Measurements from ENCODE around the gene IPPK. TPM values are rescaled to one million over a fixed set of nuclear protein-coding genes. Genes with fewer than 3 reads are reported as not detected.

Gene IPPK
- total and polyA plus RNA-seq, 10 donors: 6.1 to 14.6 (median 11.5) TPM

DNA sequence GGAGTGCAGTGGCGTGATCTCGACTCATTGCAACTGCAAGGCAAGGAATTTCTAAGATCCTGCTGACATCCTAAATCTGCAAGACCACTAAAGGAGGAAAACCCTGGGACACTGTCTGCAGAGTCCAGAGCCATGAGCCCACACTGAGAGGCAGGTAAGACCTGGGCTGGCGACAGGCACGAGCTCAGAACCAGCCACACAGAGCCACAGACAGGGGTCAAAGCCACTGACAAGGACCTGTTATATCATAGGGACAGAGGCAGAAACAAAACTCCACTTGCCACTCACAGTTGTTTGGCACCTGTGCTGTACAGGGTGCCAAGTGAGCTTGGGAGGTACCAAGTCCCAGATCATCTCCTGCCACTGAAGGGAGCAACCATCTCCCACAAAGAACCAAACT, 34.2 kb downstream of the IPPK start:
- Histone ChIP-seq H3K9me3 (no peaks in the 10 kb centered on the region), H3K27ac (no peak overlapping the region)

DNA sequence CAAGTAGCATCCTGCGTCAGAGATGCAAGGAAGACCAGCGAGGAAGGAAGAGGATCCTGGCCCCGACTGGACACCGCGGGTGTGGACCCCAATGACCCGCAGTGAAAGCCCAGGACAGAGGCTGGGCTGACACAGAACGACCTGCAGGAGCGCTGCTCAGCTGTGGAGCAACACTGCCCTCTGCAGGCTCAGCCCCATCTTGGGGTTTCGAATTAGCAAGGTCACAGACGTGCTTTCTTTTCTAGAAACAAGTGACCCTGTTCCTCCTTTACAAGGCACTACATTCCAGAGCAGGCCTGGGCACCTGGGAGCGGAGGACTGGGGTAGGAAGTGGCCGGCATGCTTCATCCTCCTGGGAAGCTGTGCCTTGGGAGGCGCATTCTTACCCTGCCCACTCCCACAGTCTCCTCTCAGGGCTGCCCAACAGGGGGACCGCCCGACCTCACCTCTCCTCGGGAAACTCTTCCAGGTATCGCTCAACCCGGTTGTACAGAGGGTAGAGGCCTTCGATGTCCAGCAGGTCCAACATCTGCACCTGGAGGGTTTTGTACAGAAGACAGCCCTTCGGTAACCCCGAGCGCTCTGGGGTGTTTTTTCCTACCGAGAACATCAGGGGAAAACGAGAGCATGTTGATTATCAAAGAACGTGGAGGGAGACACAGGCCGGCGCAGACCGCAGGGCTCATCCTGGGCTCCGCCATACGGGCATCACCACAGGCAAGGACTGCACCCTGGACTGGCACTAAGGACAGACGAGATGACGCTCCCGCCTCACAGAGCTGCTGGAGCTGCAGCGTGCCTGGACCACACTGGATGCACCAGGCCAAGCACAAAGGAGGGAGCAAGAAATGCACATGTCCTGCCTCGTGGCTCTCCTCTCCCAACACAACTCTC, 35.0 kb downstream of the IPPK start:
- no peaks in the 10 kb centered on the region for H3K9me3 ChIP-seq
- intact Hi-C loops (cut with DNase I; ENCODE audit: low total_unique reads): no loop called here
- no peak for TF ChIP-seq POLR2A (IDR thresholded peaks at IDR 0.05)
- TF ChIP-seq POLR2AphosphoS5 (IDR thresholded peaks at IDR 0.05): peak in 2 of 3 donors; percentile 36 to 44
- TF ChIP-seq, protein P1, sequence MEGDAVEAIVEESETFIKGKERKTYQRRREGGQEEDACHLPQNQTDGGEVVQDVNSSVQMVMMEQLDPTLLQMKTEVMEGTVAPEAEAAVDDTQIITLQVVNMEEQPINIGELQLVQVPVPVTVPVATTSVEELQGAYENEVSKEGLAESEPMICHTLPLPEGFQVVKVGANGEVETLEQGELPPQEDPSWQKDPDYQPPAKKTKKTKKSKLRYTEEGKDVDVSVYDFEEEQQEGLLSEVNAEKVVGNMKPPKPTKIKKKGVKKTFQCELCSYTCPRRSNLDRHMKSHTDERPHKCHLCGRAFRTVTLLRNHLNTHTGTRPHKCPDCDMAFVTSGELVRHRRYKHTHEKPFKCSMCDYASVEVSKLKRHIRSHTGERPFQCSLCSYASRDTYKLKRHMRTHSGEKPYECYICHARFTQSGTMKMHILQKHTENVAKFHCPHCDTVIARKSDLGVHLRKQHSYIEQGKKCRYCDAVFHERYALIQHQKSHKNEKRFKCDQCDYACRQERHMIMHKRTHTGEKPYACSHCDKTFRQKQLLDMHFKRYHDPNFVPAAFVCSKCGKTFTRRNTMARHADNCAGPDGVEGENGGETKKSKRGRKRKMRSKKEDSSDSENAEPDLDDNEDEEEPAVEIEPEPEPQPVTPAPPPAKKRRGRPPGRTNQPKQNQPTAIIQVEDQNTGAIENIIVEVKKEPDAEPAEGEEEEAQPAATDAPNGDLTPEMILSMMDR (IDR thresholded peaks at IDR 0.05 in 8 of 11, conservative IDR thresholded peaks at IDR 0.05 in 3 of 11): peak; percentile 55 to 87 (median 77)
- 71 to 80% (median 76%) methylated on average over 30 to 35 of the region's 35 CpGs for WGBS, 5 donors
- peak; percentile 87 for DNase-seq
- H3K27ac ChIP-seq: no peak overlapping the region
- H3K27me3 ChIP-seq (replicated peaks in 1 of 7): no peaks in the 10 kb centered on the region
- H3K4me3 ChIP-seq: no peak overlapping the region
- peaks cover 0 to 8% (median 3%) of the 10 kb centered on the region in 6 donors for H3K4me1 ChIP-seq
- peaks cover 0 to 100% (median 85%) of the 10 kb centered on the region in 6 donors for H3K36me3 ChIP-seq

More for the DNA sequence above, 34.2 kb downstream of the IPPK start:
- 88 to 97% (median 95%) methylated on average over 4 of the region's 4 CpGs for WGBS, 5 donors
- DNase-seq: peak; percentile 28
- Histone ChIP-seq H3K4me1 (peaks cover 0 to 8% (median 3%) of the 10 kb centered on the region in 6 donors), H3K36me3 (peaks cover 2 to 100% (median 91%) of the 10 kb centered on the region in 6 donors), H3K4me3 (no peak overlapping the region), H3K27me3 (replicated peaks in 1 of 7) (no peaks in the 10 kb centered on the region)
- TF ChIP-seq POLR2AphosphoS5 (IDR thresholded peaks at IDR 0.05) (no peak), POLR2A (IDR thresholded peaks at IDR 0.05) (no peak)
- TF ChIP-seq, protein P1 (IDR thresholded peaks at IDR 0.05 in 8 of 11, conservative IDR thresholded peaks at IDR 0.05 in 3 of 11): no peak
- intact Hi-C loops (cut with DNase I; ENCODE audit: low total_unique reads): no loop called here

DNA sequence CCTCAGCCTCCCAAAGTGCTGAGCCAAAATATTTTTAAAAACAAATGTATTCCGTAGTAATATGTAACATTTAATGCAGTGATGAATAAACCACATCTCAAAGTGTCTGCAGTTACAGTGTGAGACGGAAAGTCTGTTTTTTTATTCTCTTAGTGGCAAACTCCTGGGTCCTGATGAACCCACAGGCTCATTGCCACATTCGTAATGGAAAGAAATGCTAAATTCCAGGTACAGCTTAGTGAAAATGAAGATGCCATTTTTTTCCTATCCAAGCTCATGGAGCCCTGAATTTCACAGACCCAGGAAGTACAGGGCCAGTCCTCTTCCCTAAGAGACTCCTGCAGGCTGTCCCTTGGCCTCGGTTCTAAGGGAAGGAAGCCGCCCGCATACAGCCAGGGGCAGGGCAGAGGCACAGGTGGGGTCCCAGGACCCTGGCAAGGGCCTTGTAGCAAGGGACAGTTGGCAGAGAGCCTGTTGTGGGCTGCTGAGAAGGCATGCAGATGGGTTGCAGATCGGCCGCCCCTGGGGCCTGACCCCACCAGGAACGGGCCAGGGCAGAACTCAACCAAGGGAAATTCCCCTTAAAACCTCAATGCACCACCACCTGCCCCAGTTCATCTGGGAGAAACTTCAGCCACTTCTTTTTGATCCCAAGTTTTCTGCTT, 36.2 kb downstream of the IPPK start:
- Histone ChIP-seq H3K36me3 (peaks cover 0 to 100% (median 77%) of the 10 kb centered on the region in 6 donors), H3K27ac (no peak overlapping the region), H3K4me1 (peaks cover 0 to 8% (median 3%) of the 10 kb centered on the region in 6 donors), H3K9me3 (no peaks in the 10 kb centered on the region), H3K27me3 (replicated peaks in 1 of 7) (no peaks in the 10 kb centered on the region), H3K4me3 (no peak overlapping the region)
- peak; percentile 42 for DNase-seq
- intact Hi-C loops (cut with DNase I; ENCODE audit: low total_unique reads): no loop called here
- TF ChIP-seq POLR2A (IDR thresholded peaks at IDR 0.05) (no peak), POLR2AphosphoS5 (IDR thresholded peaks at IDR 0.05) (no peak)
- TF ChIP-seq, protein P1 (IDR thresholded peaks at IDR 0.05 in 8 of 11, conservative IDR thresholded peaks at IDR 0.05 in 3 of 11): no peak
- WGBS, 5 donors: 85 to 97% (median 91%) methylated on average over 9 of the region's 9 CpGs

DNA sequence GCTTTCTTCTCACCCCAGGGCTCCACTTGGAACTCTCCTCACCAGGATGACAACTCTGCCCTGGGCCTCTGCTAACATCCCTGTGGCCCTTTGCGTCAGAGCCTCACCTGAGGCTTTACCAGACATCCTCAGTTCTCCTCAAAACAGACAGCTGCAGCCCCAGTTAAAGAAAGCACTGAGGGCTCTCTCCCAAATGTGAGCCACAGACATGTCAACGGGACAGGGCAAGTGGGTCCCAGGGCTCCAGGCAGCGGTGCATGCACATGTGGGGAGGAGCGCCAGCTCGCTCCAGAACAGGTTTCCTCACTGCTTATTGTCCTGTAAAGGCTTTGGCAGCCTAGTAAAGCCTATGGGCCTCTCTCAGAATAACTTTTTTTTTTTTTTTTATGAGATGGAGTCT, 37.3 kb downstream of the IPPK start:
- Histone ChIP-seq H3K9me3 (no peaks in the 10 kb centered on the region), H3K36me3 (peaks cover 0 to 100% (median 69%) of the 10 kb centered on the region in 6 donors), H3K27me3 (replicated peaks in 1 of 7) (no peaks in the 10 kb centered on the region), H3K27ac (no peak overlapping the region), H3K4me3 (no peak overlapping the region), H3K4me1 (peaks cover 0 to 8% (median 3%) of the 10 kb centered on the region in 6 donors)
- TF ChIP-seq POLR2AphosphoS5 (IDR thresholded peaks at IDR 0.05): no peak
- no peak for TF ChIP-seq POLR2A (IDR thresholded peaks at IDR 0.05)
- 94 to 100% (median 98%) methylated on average over 5 of the region's 5 CpGs for WGBS, 5 donors
- intact Hi-C loops (cut with DNase I; ENCODE audit: low total_unique reads): no loop called here
- DNase-seq: peak; percentile 36
